Caco-2 (cell line): Measurements from ENCODE around the gene ADGRG1. TPM values are rescaled to one million over a fixed set of nuclear protein-coding genes. Genes with fewer than 3 reads are reported as not detected.

Experiments
- BruUV-seq: library from RNA; stranded (reverse); fragments of 400-500 nt; replicated peaks from 2 replicates; lab custom pipeline; 2021; lab: Mats Ljungman, UMichigan
- CTCF ChIA-PET: fragments of 300-600 bp; sonication (Branson Sonifier 250); formaldehyde crosslinking; loops from one replicate; lab custom pipeline; 2022; ENCODE audit warnings: antibody characterized with exemption; lab: Charles Lee
- POLR2A ChIA-PET: fragments of 300-600 bp; sonication (Branson Sonifier 250); formaldehyde crosslinking; loops from one replicate; lab custom pipeline; 2022; ENCODE audit warnings: antibody characterized with exemption; lab: Charles Lee
- DNase-seq, 2 experiments: peaks; one replicate each; pipeline versions ENCODE4 v3.0.0 to v3.0.0-alpha.2; 2020 to 2022
- H3K27me3 ChIP-seq: replicated peaks from 2 replicates; pipeline ENCODE4 v1.6.0; 2011; ENCODE audit warnings: low read length; ENCODE audit not compliant: control insufficient read depth, insufficient read depth
- H3K36me3 ChIP-seq: 2 replicates; pipeline ENCODE4 v1.5.1; 2011; ENCODE audit warnings: low read length; ENCODE audit not compliant: control insufficient read depth, insufficient read depth
- H3K4me1 ChIP-seq: fragments of 250-450 bp; sonication (Bioruptor Pico); 2 replicates; pipeline ENCODE4 v1.5.1; 2020; ENCODE audit warnings: mild to moderate bottlenecking
- H3K4me3 ChIP-seq: 2 replicates; pipeline ENCODE4 v1.5.1; 2011; ENCODE audit warnings: low read depth, mild to moderate bottlenecking, control low read depth, low read length
- H3K9me3 ChIP-seq: fragments of 250-450 bp; sonication (Bioruptor Pico); 2 replicates; pipeline ENCODE4 v1.5.1; 2020; ENCODE audit warnings: mild to moderate bottlenecking, moderate library complexity
- H3K27ac Mint-ChIP-seq: one replicate; pipeline ENCODE4 v1.8.0; 2022; ENCODE audit warnings: mixed read lengths; ENCODE audit not compliant: unreplicated experiment
- H3K27me3 Mint-ChIP-seq: one replicate; pipeline ENCODE4 v1.8.0; 2022; ENCODE audit warnings: mixed read lengths; ENCODE audit not compliant: insufficient read depth, unreplicated experiment
- H3K36me3 Mint-ChIP-seq: one replicate; pipeline ENCODE4 v1.8.0; 2022; ENCODE audit warnings: mild to moderate bottlenecking, mixed read lengths; ENCODE audit not compliant: insufficient read depth, unreplicated experiment
- H3K4me1 Mint-ChIP-seq: one replicate; pipeline ENCODE4 v1.8.0; 2022; ENCODE audit warnings: low read depth, mixed read lengths; ENCODE audit not compliant: unreplicated experiment
- H3K4me3 Mint-ChIP-seq: one replicate; pipeline ENCODE4 v1.8.0; 2022; ENCODE audit warnings: mild to moderate bottlenecking, moderate library complexity, mixed read lengths; ENCODE audit not compliant: unreplicated experiment
- H3K9me3 Mint-ChIP-seq: one replicate; pipeline ENCODE4 v1.8.0; 2022; ENCODE audit warnings: mixed read lengths; ENCODE audit not compliant: unreplicated experiment
- CTCF ChIP-seq, 2 experiments: fragments of 200-600 bp in 1 of 2; IDR thresholded peaks; 1 replicate in 1 of 2; 2 replicates in 1 of 2; pipeline versions ENCODE4 v1.5.1 to v1.8.0; 2011 to 2022; ENCODE audit warnings: antibody characterized with exemption in 1 of 2, control low read depth in 1 of 2, inconsistent platforms in 1 of 2, low read depth in 1 of 2, low read length in 1 of 2, mild to moderate bottlenecking in 1 of 2, moderate library complexity in 1 of 2; ENCODE audit not compliant: insufficient read depth in 1 of 2, severe bottlenecking in 1 of 2, unreplicated experiment in 1 of 2
- intact Hi-C: fragments of 100-400 bp; cut with micrococcal nuclease; formaldehyde crosslinking; loops from one replicate; pipeline ENCODE4 v1.10.0; 2022; ENCODE audit not compliant: unreplicated experiment
- total RNA-seq: library from RNA; stranded (reverse); gene quantifications from 2 replicates; pipeline ENCODE4 v1.2.3, GENCODE V29; 2022

ADGRG1 gene
- total RNA-seq, 1 experiment from 2014 or later, result 195 TPM

- ChIA-PET POLR2A (no interaction called here), CTCF (no interaction called here)
- no peak for DNase-seq
- no peaks in the 10 kb centered on the region for H3K9me3 Mint-ChIP-seq
- Histone ChIP-seq H3K27me3 (no peaks in the 10 kb centered on the region), H3K36me3 (peaks cover 19% of the 10 kb centered on the region), H3K9me3 (no peaks in the 10 kb centered on the region), H3K4me1 (no peaks in the 10 kb centered on the region), H3K4me3 (no peak overlapping the region)
- H3K27me3 Mint-ChIP-seq, result no peaks in the 10 kb centered on the region
- H3K4me3 Mint-ChIP-seq, result no peak overlapping the region
- peaks cover 25% of the 10 kb centered on the region for H3K36me3 Mint-ChIP-seq
- intact Hi-C loops, result no loop called here
- BruUV-seq, result no TSS peak
- no peak overlapping the region for H3K27ac Mint-ChIP-seq
- peaks cover 8% of the 10 kb centered on the region for H3K4me1 Mint-ChIP-seq
- TF ChIP-seq CTCF (IDR thresholded peaks at IDR 0.05; ENCODE audit: insufficient read depth in 1 of 2, low read depth in 1 of 2, low read length in 1 of 2, severe bottlenecking in 1 of 2, unreplicated experiment in 1 of 2), result no peak
Observed at GRCh38 chr16:57656342-57656955, 28.0 kb downstream of the ADGRG1 start.

GRCh38 chr16:57657228-57657627 lies 28.8 kb downstream of the ADGRG1 start:
- Mint-ChIP-seq H3K4me3 (no peak overlapping the region), H3K27ac (no peak overlapping the region), H3K4me1 (no peaks in the 10 kb centered on the region), H3K36me3 (peaks cover 25% of the 10 kb centered on the region), H3K27me3 (no peaks in the 10 kb centered on the region), H3K9me3 (no peaks in the 10 kb centered on the region)
- no peaks in the 10 kb centered on the region for H3K27me3 ChIP-seq
- no peaks in the 10 kb centered on the region for H3K9me3 ChIP-seq
- H3K36me3 ChIP-seq, result peaks cover 21% of the 10 kb centered on the region
- no TSS peak for BruUV-seq
- CTCF ChIA-PET, result no interaction called here
- H3K4me1 ChIP-seq, result no peaks in the 10 kb centered on the region
- POLR2A ChIA-PET, result no interaction called here
- no peak for DNase-seq
- intact Hi-C loops, result no loop called here
- H3K4me3 ChIP-seq, result no peak overlapping the region
- no peak for TF ChIP-seq CTCF (IDR thresholded peaks at IDR 0.05; ENCODE audit: insufficient read depth in 1 of 2, low read depth in 1 of 2, low read length in 1 of 2, severe bottlenecking in 1 of 2, unreplicated experiment in 1 of 2)

GRCh38 chr16:57658130-57658877 lies 29.9 kb downstream of the ADGRG1 start:
- no peaks in the 10 kb centered on the region for H3K9me3 ChIP-seq
- Mint-ChIP-seq H3K9me3 (no peaks in the 10 kb centered on the region), H3K36me3 (peaks cover 30% of the 10 kb centered on the region), H3K27me3 (no peaks in the 10 kb centered on the region), H3K27ac (no peak overlapping the region), H3K4me3 (no peak overlapping the region), H3K4me1 (no peaks in the 10 kb centered on the region)
- ChIA-PET CTCF (no interaction called here), POLR2A (no interaction called here)
- no peaks in the 10 kb centered on the region for H3K4me1 ChIP-seq
- intact Hi-C loops, result no loop called here
- no peak for DNase-seq
- no peaks in the 10 kb centered on the region for H3K27me3 ChIP-seq
- no peak overlapping the region for H3K4me3 ChIP-seq
- BruUV-seq, result TSS peak; percentile 45
- no peak for TF ChIP-seq CTCF (IDR thresholded peaks at IDR 0.05; ENCODE audit: insufficient read depth in 1 of 2, low read depth in 1 of 2, low read length in 1 of 2, severe bottlenecking in 1 of 2, unreplicated experiment in 1 of 2)
- H3K36me3 ChIP-seq, result peaks cover 18% of the 10 kb centered on the region
